Kidney tubule cell (primary cell): ENCODE results near the gene ADAMTS14.
"Not testable (repeated sequence)": the region's sequence is repeated elsewhere in the genome, so short reads cannot be mapped to it uniquely, and the experiment has no call there.

Source experiments
- DNase-seq: peaks from one replicate; pipeline ENCODE4 v3.0.0-alpha.2; 2018; ENCODE audit warnings: low spot score

Gene ADAMTS14, protein sequence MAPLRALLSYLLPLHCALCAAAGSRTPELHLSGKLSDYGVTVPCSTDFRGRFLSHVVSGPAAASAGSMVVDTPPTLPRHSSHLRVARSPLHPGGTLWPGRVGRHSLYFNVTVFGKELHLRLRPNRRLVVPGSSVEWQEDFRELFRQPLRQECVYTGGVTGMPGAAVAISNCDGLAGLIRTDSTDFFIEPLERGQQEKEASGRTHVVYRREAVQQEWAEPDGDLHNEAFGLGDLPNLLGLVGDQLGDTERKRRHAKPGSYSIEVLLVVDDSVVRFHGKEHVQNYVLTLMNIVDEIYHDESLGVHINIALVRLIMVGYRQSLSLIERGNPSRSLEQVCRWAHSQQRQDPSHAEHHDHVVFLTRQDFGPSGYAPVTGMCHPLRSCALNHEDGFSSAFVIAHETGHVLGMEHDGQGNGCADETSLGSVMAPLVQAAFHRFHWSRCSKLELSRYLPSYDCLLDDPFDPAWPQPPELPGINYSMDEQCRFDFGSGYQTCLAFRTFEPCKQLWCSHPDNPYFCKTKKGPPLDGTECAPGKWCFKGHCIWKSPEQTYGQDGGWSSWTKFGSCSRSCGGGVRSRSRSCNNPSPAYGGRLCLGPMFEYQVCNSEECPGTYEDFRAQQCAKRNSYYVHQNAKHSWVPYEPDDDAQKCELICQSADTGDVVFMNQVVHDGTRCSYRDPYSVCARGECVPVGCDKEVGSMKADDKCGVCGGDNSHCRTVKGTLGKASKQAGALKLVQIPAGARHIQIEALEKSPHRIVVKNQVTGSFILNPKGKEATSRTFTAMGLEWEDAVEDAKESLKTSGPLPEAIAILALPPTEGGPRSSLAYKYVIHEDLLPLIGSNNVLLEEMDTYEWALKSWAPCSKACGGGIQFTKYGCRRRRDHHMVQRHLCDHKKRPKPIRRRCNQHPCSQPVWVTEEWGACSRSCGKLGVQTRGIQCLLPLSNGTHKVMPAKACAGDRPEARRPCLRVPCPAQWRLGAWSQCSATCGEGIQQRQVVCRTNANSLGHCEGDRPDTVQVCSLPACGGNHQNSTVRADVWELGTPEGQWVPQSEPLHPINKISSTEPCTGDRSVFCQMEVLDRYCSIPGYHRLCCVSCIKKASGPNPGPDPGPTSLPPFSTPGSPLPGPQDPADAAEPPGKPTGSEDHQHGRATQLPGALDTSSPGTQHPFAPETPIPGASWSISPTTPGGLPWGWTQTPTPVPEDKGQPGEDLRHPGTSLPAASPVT

DNA sequence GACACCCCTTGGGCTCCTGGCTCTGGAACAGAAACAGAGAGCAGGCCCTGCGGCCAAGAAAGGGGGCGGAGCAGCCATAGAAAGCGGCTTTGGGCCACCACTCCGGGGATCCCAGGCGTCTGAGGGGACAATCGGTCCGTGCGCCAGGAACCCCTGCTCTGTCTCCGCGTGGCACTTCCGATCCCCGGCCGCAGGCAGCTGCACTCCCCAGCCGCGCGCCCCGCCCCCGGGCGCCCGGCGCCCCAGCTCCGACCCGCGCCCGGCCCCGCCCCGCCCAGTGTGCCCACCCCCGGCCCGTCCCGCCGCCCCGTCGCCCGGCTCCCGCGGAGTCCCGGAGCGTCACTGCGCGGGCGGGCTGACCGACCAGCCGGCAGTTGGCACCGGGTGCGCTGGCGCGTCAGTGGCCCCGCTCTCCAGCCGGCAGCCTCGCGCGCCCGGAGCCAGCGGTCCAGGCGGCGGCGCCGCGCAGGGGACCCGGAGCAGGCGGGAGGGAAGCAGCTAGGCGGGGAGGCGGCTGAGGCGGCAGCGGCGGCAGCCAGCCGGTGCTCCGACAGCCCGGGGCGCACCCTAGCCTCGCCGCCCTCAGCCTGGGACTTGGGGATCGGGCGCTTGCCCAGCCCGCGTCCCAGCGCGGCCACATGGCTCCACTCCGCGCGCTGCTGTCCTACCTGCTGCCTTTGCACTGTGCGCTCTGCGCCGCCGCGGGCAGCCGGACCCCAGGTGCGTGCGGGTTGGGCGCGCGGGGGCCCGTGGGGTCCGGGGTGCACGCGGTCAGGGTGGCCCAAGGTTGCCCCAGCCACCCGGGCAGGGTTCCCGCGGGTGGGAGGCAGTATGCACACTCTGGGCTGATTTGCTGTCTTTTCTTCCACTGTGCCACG lies at the start of gene ADAMTS14:
ADAMTS14 (plus strand) TSS at position 342 of the 878 bp plus-strand sequence; CDS start at position 639, 297 bp downstream.
- DNase-seq = peak; percentile 50

DNA sequence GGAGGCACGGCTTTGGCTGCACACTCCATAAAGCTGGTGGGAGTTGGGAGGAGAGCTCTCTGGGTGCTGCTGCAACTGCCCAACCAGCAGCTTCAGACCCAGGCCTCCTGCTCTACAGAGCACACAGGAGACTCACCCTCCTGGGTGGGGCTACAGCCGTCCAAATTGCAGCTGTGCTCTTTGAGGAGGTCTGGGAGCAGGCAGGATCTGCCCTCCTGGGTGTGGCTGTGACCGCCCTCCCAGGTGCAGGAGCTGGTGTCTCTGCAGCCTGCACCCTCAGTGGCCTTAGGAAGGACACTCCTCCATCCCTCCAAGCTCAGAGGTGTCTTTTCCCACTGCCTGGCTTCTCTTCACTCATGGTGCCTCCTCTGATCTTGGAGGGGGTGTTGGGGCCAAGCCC lies 49.8 kb upstream of the ADAMTS14 start:
- no peak for DNase-seq

DNA sequence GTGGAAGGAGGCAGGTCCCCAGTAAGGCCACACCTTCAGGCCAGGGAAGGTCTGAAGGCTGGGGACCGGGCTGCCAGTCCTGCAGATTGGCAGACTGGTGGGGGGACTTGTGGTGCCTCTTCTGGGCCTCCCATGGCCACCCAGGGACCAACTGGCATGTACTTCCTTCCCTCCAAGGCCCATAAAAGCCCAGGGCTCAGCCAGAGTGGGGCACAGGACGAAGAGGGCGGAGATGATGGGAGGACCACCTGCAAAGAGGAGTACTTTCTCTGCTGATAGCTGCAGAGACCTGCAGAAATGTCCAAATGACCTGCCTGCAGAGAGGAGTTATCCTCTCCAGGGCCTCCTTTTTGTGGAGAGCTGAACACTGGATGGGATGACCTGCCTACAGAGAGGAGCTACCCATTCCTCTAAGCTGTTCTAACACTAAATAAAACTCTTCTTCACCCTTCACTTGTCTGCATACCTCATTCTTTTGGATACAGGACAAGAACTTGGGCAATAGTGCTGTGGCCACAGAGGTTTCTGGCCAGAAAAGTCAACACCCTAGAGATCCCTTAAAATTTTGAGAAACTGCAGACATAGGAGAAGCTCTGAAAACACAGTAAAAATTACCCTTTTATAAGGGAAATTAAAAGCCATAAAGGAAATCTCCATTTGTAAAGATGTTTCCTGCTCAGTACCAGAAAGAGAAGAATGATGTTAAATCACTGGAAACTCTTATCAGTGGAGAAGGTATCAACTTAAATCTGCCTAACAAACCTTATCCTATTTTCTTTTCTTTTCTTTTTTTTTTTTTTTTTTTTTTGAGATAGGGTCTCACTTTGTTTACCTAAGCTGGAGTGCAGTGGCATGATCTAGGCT lies 49.1 kb upstream of the ADAMTS14 start:
- DNase-seq = no peak

DNA sequence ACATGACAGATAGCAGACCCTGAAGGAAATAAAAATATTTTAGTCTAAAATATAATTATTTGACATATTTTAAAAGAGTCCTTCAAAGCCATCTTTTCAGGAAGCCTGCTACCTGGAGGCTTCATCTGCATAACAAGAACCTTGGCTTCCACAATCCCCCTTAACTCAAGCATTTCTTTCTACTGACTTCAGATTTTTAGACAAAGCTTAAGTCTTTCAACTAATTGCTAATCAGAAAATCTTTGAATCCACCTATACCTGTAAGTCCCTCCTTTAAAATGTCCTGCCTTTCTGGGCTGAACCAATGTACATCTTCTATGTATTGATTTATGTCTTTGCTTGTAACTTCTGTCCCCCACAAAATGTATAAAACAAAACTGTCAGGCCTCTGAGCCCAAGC lies 46.2 kb upstream of the ADAMTS14 start:
- no peak for DNase-seq

DNA sequence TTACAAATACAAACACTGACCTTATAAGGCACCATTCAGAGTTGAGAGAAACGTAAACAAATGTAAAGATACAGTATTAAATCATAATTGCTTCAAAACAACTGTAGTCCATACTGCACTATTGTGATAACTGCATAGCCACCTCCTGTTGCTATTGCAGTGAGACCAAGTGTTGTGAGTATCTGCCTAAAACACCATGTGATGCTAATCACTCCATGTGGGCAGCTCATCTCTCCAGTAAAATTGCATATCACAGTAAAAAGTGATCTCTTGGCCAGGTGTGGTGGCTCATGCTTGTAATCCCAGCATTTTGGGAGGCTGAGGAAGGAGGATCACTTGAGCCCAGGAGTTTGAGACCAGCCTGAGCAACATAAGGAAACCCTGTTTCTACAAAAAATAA lies 43.0 kb upstream of the ADAMTS14 start:
- DNase-seq = no peak

DNA sequence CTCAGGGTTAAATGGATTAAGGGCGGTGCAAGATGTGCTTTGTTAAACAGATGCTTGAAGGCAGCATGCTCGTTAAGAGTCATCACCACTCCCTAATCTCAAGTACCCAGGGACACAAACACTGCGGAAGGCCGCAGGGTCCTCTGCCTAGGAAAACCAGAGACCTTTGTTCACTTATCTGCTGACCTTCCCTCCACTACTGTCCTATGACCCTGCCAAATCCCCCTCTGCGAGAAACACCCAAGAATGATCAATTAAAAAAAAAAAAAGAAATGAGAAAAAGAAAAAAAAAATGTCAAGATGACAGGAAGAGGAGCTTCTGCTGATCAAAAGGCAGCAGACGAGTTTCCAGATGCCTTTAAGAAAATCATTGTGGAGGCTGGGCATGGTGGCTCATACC lies 40.6 kb upstream of the ADAMTS14 start:
- not testable (repeated sequence) for DNase-seq

DNA sequence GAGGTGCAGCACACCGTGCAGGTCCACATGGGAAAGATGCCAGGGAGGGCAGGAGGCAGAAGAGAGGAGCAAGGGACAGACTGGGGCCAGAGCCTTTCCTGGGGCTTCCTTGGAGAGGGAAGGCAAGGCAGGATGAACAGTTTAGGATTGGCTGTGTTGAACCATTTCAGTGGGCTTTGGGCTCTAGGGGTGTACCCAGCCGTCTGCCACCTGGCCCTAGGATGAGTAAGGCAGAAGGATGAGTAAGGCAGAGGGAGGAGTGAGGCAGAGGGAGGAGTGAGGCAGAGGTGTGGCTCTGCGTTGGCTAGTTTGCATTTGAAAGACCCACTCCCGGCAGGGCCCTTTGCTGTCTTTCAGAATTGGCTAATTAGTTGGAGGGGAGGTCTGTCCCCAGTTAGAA lies 38.3 kb upstream of the ADAMTS14 start:
- peak; percentile 56 for DNase-seq

DNA sequence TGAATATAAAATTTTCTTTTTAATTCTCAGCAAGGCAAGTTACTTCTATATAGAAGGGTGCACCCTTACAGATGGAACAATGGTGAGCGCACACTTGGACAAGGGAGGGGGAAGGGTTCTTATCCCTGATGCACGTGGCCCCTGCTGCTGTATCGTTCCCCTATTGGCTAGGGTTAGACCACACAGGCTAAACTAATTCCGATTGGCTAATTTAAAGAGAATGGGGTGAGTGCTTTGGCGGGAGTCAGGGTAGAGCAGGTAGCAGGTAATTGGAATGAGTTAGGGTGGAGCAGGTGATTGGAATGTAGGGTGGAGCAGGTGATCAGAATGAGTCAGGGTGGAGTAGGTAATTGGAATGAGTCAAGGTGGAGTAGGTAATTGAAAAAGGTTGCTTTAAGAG lies 37.8 kb upstream of the ADAMTS14 start:
- DNase-seq = not testable (repeated sequence)

DNA sequence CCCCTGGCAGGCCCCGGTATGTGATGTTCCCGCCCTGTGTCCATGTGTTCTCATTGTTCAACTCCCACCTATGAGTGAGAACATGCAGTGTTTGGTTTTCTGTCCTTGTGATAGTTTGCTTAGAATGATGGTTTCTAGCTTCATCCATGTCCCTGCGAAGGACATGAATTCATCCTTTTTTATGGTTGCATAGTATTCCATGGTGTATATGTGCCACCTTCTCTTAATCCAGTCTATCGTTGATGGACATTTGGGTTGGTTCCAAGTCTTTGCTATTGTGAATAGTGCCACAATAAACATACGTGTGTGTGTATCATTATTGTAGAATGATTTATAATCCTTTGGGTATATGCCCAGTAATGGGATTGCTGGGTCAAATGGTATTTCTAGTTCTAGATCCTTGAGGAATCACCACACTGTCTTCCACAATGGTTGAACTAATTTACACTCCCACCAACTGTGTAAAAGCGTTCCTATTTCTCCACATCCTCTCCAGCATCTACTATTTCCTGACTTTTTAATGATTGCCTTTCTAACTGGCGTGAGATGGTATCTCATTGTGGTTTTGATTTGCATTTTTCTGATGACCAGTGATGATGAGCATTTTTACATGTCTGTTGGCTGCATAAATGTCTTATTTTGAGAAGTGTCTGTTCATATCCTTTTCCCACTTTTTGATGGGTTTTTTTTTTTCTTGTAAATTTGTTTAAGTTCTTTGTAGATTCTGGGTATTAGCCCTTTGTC lies 32.5 kb upstream of the ADAMTS14 start:
- DNase-seq = not testable (repeated sequence)

DNA sequence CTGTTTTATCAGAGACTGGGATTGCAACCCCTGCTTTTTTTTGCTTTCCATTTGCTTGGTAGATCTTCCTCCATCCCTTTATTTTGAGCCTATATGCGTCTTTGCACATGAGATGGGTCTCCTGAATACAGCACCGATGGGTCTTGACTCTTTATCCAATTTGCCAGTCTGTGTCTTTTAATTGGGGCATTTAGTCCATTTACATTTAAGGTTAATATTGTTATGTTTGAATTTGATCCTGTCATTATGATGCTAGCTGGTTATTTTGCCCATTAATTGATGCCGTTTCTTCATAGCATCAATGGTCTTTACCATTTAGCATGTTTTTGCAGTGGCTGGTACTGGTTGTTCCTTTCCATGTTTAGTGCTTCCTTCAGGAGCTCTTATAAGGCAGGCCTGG lies 29.0 kb upstream of the ADAMTS14 start:
- not testable (repeated sequence) for DNase-seq

DNA sequence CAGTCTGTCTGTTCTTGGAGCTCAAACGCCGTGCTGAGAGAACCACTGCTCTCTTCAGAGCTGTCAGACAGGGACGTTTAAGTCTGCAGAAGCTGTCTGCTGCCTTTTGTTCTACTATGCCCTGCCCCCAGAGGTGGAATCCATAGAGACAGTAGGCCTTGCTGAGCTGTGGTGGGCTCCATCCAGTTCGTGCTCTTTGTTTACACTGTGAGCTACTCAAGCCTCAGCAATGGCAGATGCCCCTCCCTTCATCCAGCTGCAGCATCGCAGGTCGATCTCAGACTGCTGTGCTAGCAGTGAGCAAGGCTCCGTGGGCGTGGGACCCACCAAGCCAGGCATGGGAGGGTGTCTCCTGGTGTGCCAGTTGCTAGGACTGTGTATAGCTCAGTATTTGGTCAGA lies 27.3 kb upstream of the ADAMTS14 start:
- not testable (repeated sequence) for DNase-seq

DNA sequence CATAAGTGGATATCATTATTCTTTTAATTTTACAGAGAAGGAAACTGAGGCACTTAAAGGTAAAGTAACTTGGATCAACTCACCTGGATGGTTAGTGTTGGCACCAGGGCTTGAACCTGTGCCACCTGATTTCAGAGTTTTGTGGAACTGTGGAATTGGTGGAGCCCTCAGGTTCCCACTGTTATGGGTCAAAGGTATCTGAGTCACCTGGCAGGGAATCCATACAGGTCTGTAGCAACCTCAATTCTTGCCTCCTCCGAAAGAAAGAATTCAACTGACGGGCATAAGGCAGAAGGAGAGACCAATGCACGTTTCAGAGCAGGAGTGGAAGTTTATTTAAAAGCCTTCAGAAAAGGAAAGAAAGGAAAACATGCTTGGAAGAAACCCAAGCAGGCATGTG lies 25.2 kb upstream of the ADAMTS14 start:
- no peak for DNase-seq

DNA sequence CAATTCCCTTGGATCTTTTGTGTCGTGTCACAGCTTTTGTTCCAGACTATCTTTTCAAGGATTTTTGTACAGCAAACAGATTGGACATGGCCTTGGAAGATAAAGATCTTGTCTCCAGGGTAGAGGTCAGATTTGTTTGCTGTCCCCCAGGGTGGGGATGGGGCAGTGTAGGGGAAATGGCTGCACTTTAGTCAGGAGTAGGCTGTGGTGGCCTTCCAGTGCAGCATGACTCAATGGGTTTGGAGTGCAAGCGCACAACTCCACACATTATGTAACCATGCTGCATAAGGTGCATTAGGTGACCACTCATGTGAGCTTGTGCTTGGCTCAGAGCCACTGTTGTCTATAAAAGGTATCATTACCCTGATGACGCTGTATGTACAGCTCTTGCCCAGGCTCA lies 23.9 kb upstream of the ADAMTS14 start:
- peak; percentile 37 for DNase-seq

DNA sequence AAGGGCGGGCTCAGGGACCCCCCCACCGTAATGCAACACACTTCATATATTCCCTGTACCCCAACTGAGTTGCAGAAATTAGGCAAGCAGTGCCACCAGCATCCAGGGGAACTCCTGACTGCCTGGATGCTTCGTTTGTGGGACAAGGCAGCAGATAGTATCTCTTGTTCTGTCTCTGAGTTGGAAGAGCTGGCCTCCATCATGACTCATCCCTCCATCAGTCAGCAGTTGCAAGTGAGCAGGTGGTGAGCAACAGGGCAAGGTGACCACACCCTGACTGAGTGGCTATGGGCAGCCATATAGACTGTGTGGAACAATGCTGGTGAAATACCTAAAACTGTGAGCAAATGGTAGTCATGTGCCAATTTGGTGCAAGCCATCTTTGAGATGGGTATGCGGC lies 22.8 kb upstream of the ADAMTS14 start:
- peak; percentile 90 for DNase-seq

DNA sequence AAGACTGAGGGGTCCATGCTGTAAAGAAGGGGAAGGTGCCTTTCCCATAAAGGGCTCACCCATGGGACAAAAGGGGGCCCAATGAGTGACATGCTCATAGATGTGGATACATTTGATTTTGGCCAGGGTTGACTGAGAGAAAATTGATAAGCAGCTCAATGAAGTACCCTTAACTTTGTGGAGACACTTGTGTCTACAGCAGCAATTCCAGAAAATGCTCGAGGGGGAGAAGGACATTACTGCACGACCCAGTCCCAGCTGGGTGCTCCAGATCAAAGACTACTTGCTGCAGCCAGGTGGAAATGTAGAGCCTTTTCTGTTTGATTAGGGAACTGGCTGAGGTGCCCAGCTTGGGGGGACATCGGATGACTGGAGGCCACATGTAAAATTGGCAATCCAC lies 22.2 kb upstream of the ADAMTS14 start:
- DNase-seq = no peak

DNA sequence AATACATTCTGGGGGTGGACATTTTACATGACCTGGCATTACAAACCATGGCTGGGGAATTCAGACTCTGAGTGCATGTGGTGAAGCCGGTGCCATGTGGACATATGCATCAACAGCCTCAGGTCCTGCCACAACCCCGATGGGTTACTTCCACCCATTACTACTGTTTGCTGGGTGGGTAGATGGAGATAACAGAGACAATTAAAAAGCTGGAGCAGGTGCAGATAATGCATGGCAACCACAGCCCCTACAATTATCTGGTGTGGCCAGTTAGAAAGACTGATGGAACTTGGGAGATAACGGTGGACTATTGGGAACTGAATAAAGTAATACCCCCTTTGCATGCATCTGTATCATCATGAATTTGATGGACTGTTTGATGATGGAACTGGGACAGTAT lies 21.6 kb upstream of the ADAMTS14 start:
- no peak for DNase-seq

DNA sequence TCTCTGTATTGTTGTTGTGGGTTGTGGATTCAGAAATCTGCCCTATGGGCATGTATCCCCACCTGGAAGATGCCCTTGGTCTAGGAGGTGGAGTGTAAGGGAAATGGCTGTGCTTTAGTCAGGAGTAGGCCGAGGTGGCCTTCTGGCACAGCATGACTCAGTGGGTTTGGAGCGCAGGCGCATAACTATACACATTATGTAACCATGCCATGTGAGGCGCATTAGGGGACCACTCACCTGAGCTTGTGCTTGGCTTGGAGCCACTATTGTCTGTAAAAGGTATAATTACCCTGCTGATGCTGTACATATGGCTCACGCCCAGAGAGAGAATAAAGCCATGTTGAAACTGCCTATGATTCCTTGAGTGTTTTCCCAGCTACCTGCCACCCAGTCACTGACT lies 20.6 kb upstream of the ADAMTS14 start:
- DNase-seq = no peak

DNA sequence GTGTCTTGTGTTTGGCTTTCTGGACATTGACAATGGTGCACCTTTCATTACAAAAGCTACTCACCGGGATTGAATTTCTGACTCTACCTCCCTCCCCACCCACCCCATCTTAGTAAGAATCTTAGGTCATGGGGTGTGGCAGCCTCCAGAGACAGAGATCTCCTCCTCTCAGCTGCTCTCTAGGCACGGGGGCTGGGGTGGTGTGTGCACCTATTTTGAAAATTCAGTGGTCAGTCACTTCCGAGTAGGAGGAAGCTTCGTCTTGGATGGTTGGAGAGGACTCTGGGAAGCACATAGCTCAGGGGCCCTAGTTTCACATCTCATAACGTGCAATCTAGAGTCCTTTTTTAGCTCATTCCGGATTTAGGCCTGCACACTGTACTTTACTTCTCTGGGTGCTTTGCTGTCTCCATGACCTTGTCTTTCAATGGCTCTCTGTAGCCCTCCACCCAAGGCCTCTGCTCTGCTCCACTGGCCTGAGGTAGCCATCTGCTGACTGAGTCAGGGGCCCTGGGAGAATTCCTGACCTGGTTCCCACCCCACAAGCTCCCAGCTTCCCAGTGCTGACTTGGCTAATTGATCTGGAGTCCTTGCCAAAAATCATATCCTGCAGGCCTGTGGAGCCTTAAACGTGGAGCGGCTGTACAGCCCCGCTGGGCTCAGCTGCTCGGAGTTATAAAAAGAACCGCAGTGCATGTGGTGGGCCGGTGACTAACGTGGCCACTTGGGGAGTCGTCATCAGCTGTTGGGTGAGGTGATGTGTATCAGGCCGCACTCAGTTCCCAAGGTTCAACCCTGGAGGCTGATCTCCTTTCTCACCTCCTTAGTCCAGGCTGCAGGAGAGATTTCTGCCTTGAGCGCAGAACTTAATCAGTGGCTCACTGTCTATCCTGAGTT lies 19.3 kb upstream of the ADAMTS14 start:
- peak; percentile 95 for DNase-seq

DNA sequence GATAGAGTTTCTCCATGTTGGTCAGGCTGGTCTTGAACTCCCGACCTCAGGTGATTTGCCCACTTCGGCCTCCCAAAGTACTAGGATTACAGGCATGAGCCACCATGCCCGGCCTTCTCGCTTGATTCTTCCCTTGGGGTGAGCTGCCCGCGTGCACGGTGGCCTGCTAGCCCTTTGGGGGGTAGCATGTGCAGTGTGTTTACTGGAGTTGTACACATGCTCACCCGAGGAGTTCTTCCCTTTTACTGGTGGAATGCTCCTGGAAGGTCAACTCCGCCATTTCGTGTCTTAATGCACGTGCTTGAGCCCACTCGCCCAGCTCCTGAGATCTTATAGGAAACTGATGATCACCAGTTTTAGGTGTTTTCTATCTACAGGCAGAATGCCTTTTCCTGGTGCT lies 17.0 kb upstream of the ADAMTS14 start:
- DNase-seq = no peak
